Gastroesophageal sphincter (tissue), 3 donors: Measurements from ENCODE around the gene ZMIZ1.

ENCODE experiments used
- POLR2AphosphoS5 ChIP-seq: sonication (generic); formaldehyde crosslinking; IDR thresholded peaks from one replicate; pipeline ENCODE4 v1.6.1; 2017; ENCODE audit warnings: antibody characterized with exemption
- TF ChIP-seq, protein P1 (sequence below), 4 experiments: fragments of 200-600 bp in 2 of 4; fragments of 450-650 bp in 2 of 4; sonication (generic) in 1 of 4; IDR thresholded peaks; one replicate each; pipeline ENCODE4 v1.5.1; 2017 to 2019; ENCODE audit warnings: antibody characterized with exemption in 4 of 4, mild to moderate bottlenecking in 2 of 4, moderate library complexity in 2 of 4

DNA sequence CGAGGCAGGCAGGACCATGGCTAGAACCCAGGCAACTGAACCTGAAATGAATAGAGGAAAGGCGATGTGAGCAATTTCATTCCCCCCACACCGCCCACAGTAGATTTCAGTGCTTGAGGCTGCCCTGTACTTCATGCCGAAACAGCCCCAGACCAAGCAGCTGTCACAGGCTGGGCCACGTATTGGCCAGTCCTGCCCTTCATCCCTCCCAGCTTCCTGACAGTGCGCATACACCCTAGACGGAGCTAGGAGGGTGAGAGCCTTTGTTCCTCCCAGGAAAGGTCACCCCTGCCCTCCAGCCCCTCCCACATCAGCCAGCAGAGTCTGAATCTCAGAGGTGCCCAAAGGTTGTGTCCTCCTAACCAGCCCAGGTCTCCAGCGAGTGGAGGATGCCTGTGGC, 98.8 kb downstream of the ZMIZ1 start:
- TF ChIP-seq, protein P1, sequence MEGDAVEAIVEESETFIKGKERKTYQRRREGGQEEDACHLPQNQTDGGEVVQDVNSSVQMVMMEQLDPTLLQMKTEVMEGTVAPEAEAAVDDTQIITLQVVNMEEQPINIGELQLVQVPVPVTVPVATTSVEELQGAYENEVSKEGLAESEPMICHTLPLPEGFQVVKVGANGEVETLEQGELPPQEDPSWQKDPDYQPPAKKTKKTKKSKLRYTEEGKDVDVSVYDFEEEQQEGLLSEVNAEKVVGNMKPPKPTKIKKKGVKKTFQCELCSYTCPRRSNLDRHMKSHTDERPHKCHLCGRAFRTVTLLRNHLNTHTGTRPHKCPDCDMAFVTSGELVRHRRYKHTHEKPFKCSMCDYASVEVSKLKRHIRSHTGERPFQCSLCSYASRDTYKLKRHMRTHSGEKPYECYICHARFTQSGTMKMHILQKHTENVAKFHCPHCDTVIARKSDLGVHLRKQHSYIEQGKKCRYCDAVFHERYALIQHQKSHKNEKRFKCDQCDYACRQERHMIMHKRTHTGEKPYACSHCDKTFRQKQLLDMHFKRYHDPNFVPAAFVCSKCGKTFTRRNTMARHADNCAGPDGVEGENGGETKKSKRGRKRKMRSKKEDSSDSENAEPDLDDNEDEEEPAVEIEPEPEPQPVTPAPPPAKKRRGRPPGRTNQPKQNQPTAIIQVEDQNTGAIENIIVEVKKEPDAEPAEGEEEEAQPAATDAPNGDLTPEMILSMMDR (IDR thresholded peaks at IDR 0.05): no peak
- no peak for TF ChIP-seq POLR2AphosphoS5
